CD14-positive monocyte (primary cell): ENCODE results near the gene ZMYND10. TPM values are rescaled to one million over a fixed set of nuclear protein-coding genes. Genes with fewer than 3 reads are reported as not detected.

Experiments used
- DNase-seq, 3 donors: peaks; one replicate each; pipeline ENCODE4 v3.0.0-alpha.2; 2011 to 2022
- H2AFZ ChIP-seq: 2 replicates; pipeline ENCODE4 v1.6.0; 2012; ENCODE audit warnings: mild to moderate bottlenecking, low read depth, low read length, inconsistent platforms; ENCODE audit not compliant: insufficient read depth, poor library complexity, severe bottlenecking
- H3K27ac ChIP-seq, 2 donors: 1 replicate in 1 of 2; 2 replicates in 1 of 2; pipeline ENCODE4 v1.5.1; 2012 to 2013; ENCODE audit warnings: low read length in 2 of 2, control low read depth in 1 of 2, inconsistent platforms in 1 of 2, low read depth in 1 of 2, mild to moderate bottlenecking in 1 of 2
- H3K27me3 ChIP-seq, 2 donors: one replicate each; pipeline versions ENCODE4 v1.6.0 to v1.6.1; 2011 to 2013; ENCODE audit warnings: low read length in 2 of 2; ENCODE audit not compliant: control insufficient read depth in 2 of 2, insufficient read depth in 2 of 2
- H3K36me3 ChIP-seq, 2 donors: replicated peaks in 1 of 2; 1 replicate in 1 of 2; 2 replicates in 1 of 2; pipeline versions ENCODE4 v1.5.1 to v1.6.1; 2012 to 2013; ENCODE audit warnings: low read length in 2 of 2, control low read depth in 1 of 2, inconsistent platforms in 1 of 2, mild to moderate bottlenecking in 1 of 2; ENCODE audit not compliant: insufficient read depth in 2 of 2, control insufficient read depth in 1 of 2
- H3K4me1 ChIP-seq, 2 donors: 1 replicate in 1 of 2; 2 replicates in 1 of 2; pipeline versions ENCODE4 v1.5.1 to v1.6.1; 2012 to 2013; ENCODE audit warnings: low read length in 2 of 2, control low read depth in 1 of 2, inconsistent platforms in 1 of 2, mild to moderate bottlenecking in 1 of 2, moderate library complexity in 1 of 2; ENCODE audit not compliant: insufficient read depth in 2 of 2, control insufficient read depth in 1 of 2
- H3K4me2 ChIP-seq: replicated peaks from 2 replicates; pipeline ENCODE3; 2012; ENCODE audit warnings: low read length, moderate library complexity, mild to moderate bottlenecking; ENCODE audit not compliant: poor library complexity, severe bottlenecking; ENCODE audit errors: extremely low read depth
- H3K4me3 ChIP-seq, 3 experiments: fragments of 200-600 bp in 1 of 3; sonication (generic) in 1 of 3; replicated peaks in 1 of 3; 1 replicate in 2 of 3; 2 replicates in 1 of 3; pipeline ENCODE4 v1.5.1; 2011 to 2013; ENCODE audit warnings: low read length in 3 of 3, mild to moderate bottlenecking in 3 of 3, control low read depth in 2 of 3, low read depth in 2 of 3, inconsistent platforms in 1 of 3, moderate library complexity in 1 of 3
- H3K79me2 ChIP-seq: 2 replicates; pipeline ENCODE4 v1.6.0; 2012; ENCODE audit warnings: mild to moderate bottlenecking, control low read depth, inconsistent platforms, low read length, moderate library complexity; ENCODE audit not compliant: insufficient read depth
- H3K9ac ChIP-seq: 2 replicates; pipeline ENCODE4 v1.6.0; 2017; ENCODE audit warnings: low read length, mild to moderate bottlenecking; ENCODE audit not compliant: insufficient read depth, poor library complexity, severe bottlenecking
- H3K9me3 ChIP-seq, 2 donors: replicated peaks in 1 of 2; 1 replicate in 1 of 2; 2 replicates in 1 of 2; pipeline versions ENCODE4 v1.5.1 to v1.6.1; 2012 to 2013; ENCODE audit warnings: low read length in 2 of 2, control low read depth in 1 of 2; ENCODE audit not compliant: control insufficient read depth in 1 of 2, insufficient read depth in 1 of 2
- H4K20me1 ChIP-seq: 2 replicates; pipeline ENCODE4 v1.6.0; 2012; ENCODE audit warnings: mild to moderate bottlenecking, low read length, control low read depth, moderate library complexity; ENCODE audit not compliant: insufficient read depth
- H3K27ac Mint-ChIP-seq, 7 donors: one replicate each; pipeline ENCODE4 v1.8.0; 2020; ENCODE audit warnings: mild to moderate bottlenecking in 7 of 7, mixed read lengths in 7 of 7, moderate library complexity in 6 of 7, inconsistent platforms in 2 of 7
- H3K27me3 Mint-ChIP-seq, 3 donors: one replicate each; pipeline ENCODE4 v1.8.0; 2021 to 2022; ENCODE audit warnings: low read depth in 3 of 3, mild to moderate bottlenecking in 3 of 3, mixed read lengths in 3 of 3, moderate library complexity in 3 of 3, inconsistent platforms in 1 of 3
- H3K36me3 Mint-ChIP-seq, 2 donors: one replicate each; pipeline ENCODE4 v1.8.0; 2020; ENCODE audit warnings: mixed read lengths in 2 of 2, inconsistent platforms in 1 of 2, mild to moderate bottlenecking in 1 of 2
- H3K4me1 Mint-ChIP-seq: one replicate; pipeline ENCODE4 v1.8.0; 2020; ENCODE audit warnings: mild to moderate bottlenecking, mixed read lengths
- H3K4me3 Mint-ChIP-seq, 2 donors: one replicate each; pipeline ENCODE4 v1.8.0; 2020; ENCODE audit warnings: mild to moderate bottlenecking in 2 of 2, mixed read lengths in 2 of 2, moderate library complexity in 1 of 2
- H3K9me3 Mint-ChIP-seq, 7 donors: one replicate each; pipeline ENCODE4 v1.8.0; 2020 to 2022; ENCODE audit warnings: mixed read lengths in 7 of 7, mild to moderate bottlenecking in 6 of 7, moderate library complexity in 6 of 7, inconsistent platforms in 2 of 7
- CTCF ChIP-seq: fragments of 200-600 bp; IDR thresholded peaks from one replicate; pipeline ENCODE4 v1.8.0; 2022; ENCODE audit warnings: antibody characterized with exemption, mild to moderate bottlenecking
- WGBS: methylation state at CpG from one replicate; pipeline ENCODE4 v1.1.5; 2013; ENCODE audit warnings: missing lambda C conversion rate; ENCODE audit not compliant: insufficient coverage; 5-methylcytosine and 5-hydroxymethylcytosine counted together
- intact Hi-C, 2 donors: fragments of 100-400 bp; cut with micrococcal nuclease; formaldehyde crosslinking; loops; one replicate each; pipeline versions ENCODE4 v1.15.0 to v1.15.1; 2023
- polyA plus RNA-seq, 3 donors: library from polyadenylated mRNA; depleted of rRNA in 1 of 3; unstranded in 2 of 3; stranded (reverse) in 1 of 3; fragments of 300-500 nt in 2 of 3; fragments of >200 nt in 1 of 3; fragmentation: Illumina TruSeq in 2 of 3; gene quantifications; 1 replicate in 2 of 3; 2 replicates in 1 of 3; pipeline ENCODE4 v1.2.3, GENCODE V29; 2012 to 2021

The ZMYND10 gene
- polyA plus RNA-seq, 3 donors = 0.12 to 1.7 (median 0.19) TPM

- Mint-ChIP-seq H3K4me1 (peaks cover 67% of the 10 kb centered on the region), H3K36me3 (peaks cover 33 to 54% of the 10 kb centered on the region in 2 donors), H3K9me3 (no peaks in the 10 kb centered on the region), H3K4me3 (peak overlapping the region in 1 of 2 donors; percentile 43), H3K27ac (peak overlapping the region in 6 of 7 donors; percentile 9 to 71 (median 26)), H3K27me3 (peaks cover 0 to 1% (median 0%) of the 10 kb centered on the region in 3 donors)
- H3K4me1 ChIP-seq = peaks cover 52 to 66% of the 10 kb centered on the region in 2 donors
- no peak overlapping the region for H3K9ac ChIP-seq
- H3K27me3 ChIP-seq = no peaks in the 10 kb centered on the region
- no peaks in the 10 kb centered on the region for H3K9me3 ChIP-seq
- H3K4me2 ChIP-seq = no peak overlapping the region
- H2AFZ ChIP-seq = no peak overlapping the region
- no peak overlapping the region for H3K4me3 ChIP-seq
- WGBS = 88% methylated on average over 10 of the region's 12 CpGs
- intact Hi-C loops = loop anchor here (5.0 to 10.0 kb wide), 3 partner anchors 259 to 1041 kb away; partner anchors contain the start of genes CISH (in 1 of the 2), MON1A (in 1 of the 2) and RBM15B (in 1 of the 2)
- H3K36me3 ChIP-seq = peaks cover 47 to 64% of the 10 kb centered on the region in 2 donors
- peaks cover 75% of the 10 kb centered on the region for H4K20me1 ChIP-seq
- no peak for TF ChIP-seq CTCF
- H3K79me2 ChIP-seq = peaks cover 85% of the 10 kb centered on the region
- peak overlapping the region; percentile 28 to 44 for H3K27ac ChIP-seq
- no peak for DNase-seq
These were observed 7.9 kb upstream of the ZMYND10 start for GRCh38 chr3:50353245-50354004.

GRCh38 chr3:50352781-50353180 is 7.2 kb upstream of the ZMYND10 start:
- no peak for TF ChIP-seq CTCF
- no peak overlapping the region for H3K4me3 ChIP-seq
- 0% methylated on average over 1 of the region's 2 CpGs for WGBS
- intact Hi-C loops = loop anchor here (5.0 to 10.0 kb wide), 3 partner anchors 260 to 1042 kb away; partner anchors contain the start of genes CISH (in 1 of the 2), MON1A (in 1 of the 2) and RBM15B (in 1 of the 2)
- peak overlapping the region in 4 of 7 donors; percentile 9 to 95 (median 26) for H3K27ac Mint-ChIP-seq
- peaks cover 45 to 60% of the 10 kb centered on the region in 2 donors for H3K4me1 ChIP-seq
- peaks cover 63% of the 10 kb centered on the region for H3K4me1 Mint-ChIP-seq
- H3K27me3 ChIP-seq = no peaks in the 10 kb centered on the region
- no peak overlapping the region for H3K9ac ChIP-seq
- peak; percentile 45 to 89 (median 55) for DNase-seq
- H3K79me2 ChIP-seq = peaks cover 81% of the 10 kb centered on the region
- H3K4me3 Mint-ChIP-seq = no peak overlapping the region
- peaks cover 74% of the 10 kb centered on the region for H4K20me1 ChIP-seq
- no peak overlapping the region for H2AFZ ChIP-seq
- peak overlapping the region in 1 of 2 donors; percentile 44 for H3K27ac ChIP-seq
- H3K27me3 Mint-ChIP-seq = no peaks in the 10 kb centered on the region
- no peaks in the 10 kb centered on the region for H3K9me3 ChIP-seq
- H3K4me2 ChIP-seq = no peak overlapping the region
- H3K36me3 Mint-ChIP-seq = peaks cover 34 to 55% of the 10 kb centered on the region in 2 donors
- H3K36me3 ChIP-seq = peaks cover 53 to 66% of the 10 kb centered on the region in 2 donors
- no peaks in the 10 kb centered on the region for H3K9me3 Mint-ChIP-seq
